Measurements from ENCODE around the gene PCK2. TPM values are rescaled to one million over a fixed set of nuclear protein-coding genes. Genes with fewer than 3 reads are reported as not detected.

PCK2 gene
- total and polyA plus RNA-seq, 4 donors: 39.8 to 250 (median 221) TPM

DNA sequence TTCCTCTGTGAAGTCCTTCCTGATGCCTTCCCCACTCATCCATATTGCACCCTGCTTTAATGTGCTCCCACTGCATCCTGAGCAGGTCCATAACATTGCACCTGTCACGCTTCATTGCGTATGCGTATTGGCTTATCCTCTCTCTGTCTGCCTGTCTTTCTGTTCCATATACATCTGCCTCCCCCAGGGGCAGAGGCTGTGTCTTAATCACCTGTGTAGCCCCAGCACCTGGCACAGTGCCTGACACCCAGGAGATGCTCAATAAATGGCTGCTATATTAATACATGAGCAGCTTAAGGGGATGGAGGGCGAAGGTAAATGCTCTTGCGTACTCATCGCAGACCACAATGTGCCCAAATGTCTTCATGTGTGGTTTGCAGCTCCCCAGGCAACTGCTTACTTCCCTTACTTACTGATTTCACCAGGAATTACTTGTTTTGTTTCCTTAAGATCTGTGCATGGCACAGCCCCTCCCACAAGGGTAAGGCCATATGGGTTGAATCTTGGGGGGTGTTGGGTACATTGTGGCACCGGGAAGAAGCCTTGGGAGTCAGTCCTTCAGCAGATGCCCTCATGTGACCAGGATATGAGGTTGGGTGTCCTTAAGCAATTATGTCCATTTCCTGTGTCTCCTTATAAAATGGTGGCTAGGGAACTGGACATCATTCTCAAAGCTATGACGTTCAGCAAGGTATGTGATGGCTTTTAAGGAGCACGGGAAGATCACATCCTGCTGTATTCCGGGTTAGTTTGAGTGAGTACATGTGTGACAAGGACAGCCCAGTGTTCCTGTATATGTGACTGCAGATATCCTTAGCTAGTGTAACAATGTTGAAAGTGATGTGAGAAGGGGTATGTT lies 23.6 kb upstream of the PCK2 start:
- no peaks in the 10 kb centered on the region for H3K9me3 ChIP-seq (ENCODE audit: control insufficient read depth in 4 of 4, low read length in 3 of 4)
- no peaks in the 10 kb centered on the region for H3K27me3 ChIP-seq (ENCODE audit: control insufficient read depth in 4 of 4, insufficient read depth in 4 of 4, low read length in 3 of 4)
- no peaks in the 10 kb centered on the region for H3K36me3 ChIP-seq (ENCODE audit: control insufficient read depth in 4 of 4, insufficient read depth in 3 of 4, low read depth in 1 of 4, low read length in 3 of 4)
- no peak overlapping the region for H3K27ac ChIP-seq (ENCODE audit: low read depth in 1 of 2, low read length in 2 of 2)
- TF ChIP-seq TAF1 (conservative IDR thresholded peaks at IDR 0.05): no peak
- no peak for TF ChIP-seq RXRA (IDR thresholded peaks at IDR 0.05)
- TF ChIP-seq, protein P1, sequence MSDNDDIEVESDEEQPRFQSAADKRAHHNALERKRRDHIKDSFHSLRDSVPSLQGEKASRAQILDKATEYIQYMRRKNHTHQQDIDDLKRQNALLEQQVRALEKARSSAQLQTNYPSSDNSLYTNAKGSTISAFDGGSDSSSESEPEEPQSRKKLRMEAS (IDR thresholded peaks at IDR 0.05): no peak
- no peak for TF ChIP-seq EGR1 (IDR thresholded peaks at IDR 0.05; ENCODE audit: low read depth in 2 of 2)
- TF ChIP-seq, protein P2, sequence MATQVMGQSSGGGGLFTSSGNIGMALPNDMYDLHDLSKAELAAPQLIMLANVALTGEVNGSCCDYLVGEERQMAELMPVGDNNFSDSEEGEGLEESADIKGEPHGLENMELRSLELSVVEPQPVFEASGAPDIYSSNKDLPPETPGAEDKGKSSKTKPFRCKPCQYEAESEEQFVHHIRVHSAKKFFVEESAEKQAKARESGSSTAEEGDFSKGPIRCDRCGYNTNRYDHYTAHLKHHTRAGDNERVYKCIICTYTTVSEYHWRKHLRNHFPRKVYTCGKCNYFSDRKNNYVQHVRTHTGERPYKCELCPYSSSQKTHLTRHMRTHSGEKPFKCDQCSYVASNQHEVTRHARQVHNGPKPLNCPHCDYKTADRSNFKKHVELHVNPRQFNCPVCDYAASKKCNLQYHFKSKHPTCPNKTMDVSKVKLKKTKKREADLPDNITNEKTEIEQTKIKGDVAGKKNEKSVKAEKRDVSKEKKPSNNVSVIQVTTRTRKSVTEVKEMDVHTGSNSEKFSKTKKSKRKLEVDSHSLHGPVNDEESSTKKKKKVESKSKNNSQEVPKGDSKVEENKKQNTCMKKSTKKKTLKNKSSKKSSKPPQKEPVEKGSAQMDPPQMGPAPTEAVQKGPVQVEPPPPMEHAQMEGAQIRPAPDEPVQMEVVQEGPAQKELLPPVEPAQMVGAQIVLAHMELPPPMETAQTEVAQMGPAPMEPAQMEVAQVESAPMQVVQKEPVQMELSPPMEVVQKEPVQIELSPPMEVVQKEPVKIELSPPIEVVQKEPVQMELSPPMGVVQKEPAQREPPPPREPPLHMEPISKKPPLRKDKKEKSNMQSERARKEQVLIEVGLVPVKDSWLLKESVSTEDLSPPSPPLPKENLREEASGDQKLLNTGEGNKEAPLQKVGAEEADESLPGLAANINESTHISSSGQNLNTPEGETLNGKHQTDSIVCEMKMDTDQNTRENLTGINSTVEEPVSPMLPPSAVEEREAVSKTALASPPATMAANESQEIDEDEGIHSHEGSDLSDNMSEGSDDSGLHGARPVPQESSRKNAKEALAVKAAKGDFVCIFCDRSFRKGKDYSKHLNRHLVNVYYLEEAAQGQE (IDR thresholded peaks at IDR 0.05): no peak
- TF ChIP-seq, protein P3, sequence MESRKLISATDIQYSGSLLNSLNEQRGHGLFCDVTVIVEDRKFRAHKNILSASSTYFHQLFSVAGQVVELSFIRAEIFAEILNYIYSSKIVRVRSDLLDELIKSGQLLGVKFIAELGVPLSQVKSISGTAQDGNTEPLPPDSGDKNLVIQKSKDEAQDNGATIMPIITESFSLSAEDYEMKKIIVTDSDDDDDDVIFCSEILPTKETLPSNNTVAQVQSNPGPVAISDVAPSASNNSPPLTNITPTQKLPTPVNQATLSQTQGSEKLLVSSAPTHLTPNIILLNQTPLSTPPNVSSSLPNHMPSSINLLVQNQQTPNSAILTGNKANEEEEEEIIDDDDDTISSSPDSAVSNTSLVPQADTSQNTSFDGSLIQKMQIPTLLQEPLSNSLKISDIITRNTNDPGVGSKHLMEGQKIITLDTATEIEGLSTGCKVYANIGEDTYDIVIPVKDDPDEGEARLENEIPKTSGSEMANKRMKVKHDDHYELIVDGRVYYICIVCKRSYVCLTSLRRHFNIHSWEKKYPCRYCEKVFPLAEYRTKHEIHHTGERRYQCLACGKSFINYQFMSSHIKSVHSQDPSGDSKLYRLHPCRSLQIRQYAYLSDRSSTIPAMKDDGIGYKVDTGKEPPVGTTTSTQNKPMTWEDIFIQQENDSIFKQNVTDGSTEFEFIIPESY (IDR thresholded peaks at IDR 0.05): no peak
- no peak for TF ChIP-seq HNF4A (conservative IDR thresholded peaks at IDR 0.05)
- no peak for TF ChIP-seq RAD21 (IDR thresholded peaks at IDR 0.05)
- no peak for TF ChIP-seq JUND (IDR thresholded peaks at IDR 0.05)
- TF ChIP-seq NR2F2 (IDR thresholded peaks at IDR 0.05): no peak
- TF ChIP-seq SP1 (IDR thresholded peaks at IDR 0.05): no peak
- TF ChIP-seq, protein P4, sequence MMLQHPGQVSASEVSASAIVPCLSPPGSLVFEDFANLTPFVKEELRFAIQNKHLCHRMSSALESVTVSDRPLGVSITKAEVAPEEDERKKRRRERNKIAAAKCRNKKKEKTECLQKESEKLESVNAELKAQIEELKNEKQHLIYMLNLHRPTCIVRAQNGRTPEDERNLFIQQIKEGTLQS (IDR thresholded peaks at IDR 0.05): no peak
- TF ChIP-seq FOXA1 (IDR thresholded peaks at IDR 0.05): no peak
- no peak for TF ChIP-seq HNF4G (IDR thresholded peaks at IDR 0.05)
- TF ChIP-seq, protein P5, sequence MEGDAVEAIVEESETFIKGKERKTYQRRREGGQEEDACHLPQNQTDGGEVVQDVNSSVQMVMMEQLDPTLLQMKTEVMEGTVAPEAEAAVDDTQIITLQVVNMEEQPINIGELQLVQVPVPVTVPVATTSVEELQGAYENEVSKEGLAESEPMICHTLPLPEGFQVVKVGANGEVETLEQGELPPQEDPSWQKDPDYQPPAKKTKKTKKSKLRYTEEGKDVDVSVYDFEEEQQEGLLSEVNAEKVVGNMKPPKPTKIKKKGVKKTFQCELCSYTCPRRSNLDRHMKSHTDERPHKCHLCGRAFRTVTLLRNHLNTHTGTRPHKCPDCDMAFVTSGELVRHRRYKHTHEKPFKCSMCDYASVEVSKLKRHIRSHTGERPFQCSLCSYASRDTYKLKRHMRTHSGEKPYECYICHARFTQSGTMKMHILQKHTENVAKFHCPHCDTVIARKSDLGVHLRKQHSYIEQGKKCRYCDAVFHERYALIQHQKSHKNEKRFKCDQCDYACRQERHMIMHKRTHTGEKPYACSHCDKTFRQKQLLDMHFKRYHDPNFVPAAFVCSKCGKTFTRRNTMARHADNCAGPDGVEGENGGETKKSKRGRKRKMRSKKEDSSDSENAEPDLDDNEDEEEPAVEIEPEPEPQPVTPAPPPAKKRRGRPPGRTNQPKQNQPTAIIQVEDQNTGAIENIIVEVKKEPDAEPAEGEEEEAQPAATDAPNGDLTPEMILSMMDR (IDR thresholded peaks at IDR 0.05; ENCODE audit: low read depth, low read length, missing input control): no peak
- TF ChIP-seq GABPA (IDR thresholded peaks at IDR 0.05 in 1 of 2, conservative IDR thresholded peaks at IDR 0.05 in 1 of 2): no peak
- H3K4me1 ChIP-seq (ENCODE audit: control insufficient read depth in 4 of 4, insufficient read depth in 4 of 4, low read length in 3 of 4): peaks cover 35 to 69% (median 62%) of the 10 kb centered on the region in 4 donors
- no peak overlapping the region for H3K4me3 ChIP-seq (ENCODE audit: low read depth in 1 of 3, low read length in 3 of 3)
- no peak for DNase-seq (ENCODE audit: low spot score)
- H3K9ac ChIP-seq (ENCODE audit: low read depth in 1 of 2, low read length in 2 of 2): no peak overlapping the region
- 90% methylated on average over 10 of the region's 10 CpGs for WGBS

Data from liver (tissue), 9 donors.